Naive thymus-derived CD4-positive, alpha-beta T cell (primary cell): Measurements from ENCODE around the gene STX18. TPM values are rescaled to one million over a fixed set of nuclear protein-coding genes. Genes with fewer than 3 reads are reported as not detected.

Source experiments
- ATAC-seq: fragments of 150-1000 bp; cut with Tn5 transposase; 2 replicates; pipeline ENCODE4 v1.10.0; 2021; ENCODE audit warnings: mild to moderate bottlenecking, moderate library complexity
- CTCF ChIA-PET: fragments of 350-600 bp; sonication (Branson Sonifier 250); formaldehyde crosslinking; loops from one replicate; lab custom pipeline; 2021; ENCODE audit warnings: antibody characterized with exemption; lab: Charles Lee
- POLR2A ChIA-PET: fragments of 350-600 bp; sonication (Branson Sonifier 250); formaldehyde crosslinking; loops from one replicate; lab custom pipeline; 2021; ENCODE audit warnings: antibody characterized with exemption, inconsistent platforms; lab: Charles Lee
- DNase-seq, 9 donors: peaks; one replicate each; pipeline versions ENCODE4 v3.0.0 to v3.0.0-alpha.2; 2020 to 2022; ENCODE audit warnings: mixed read lengths in 1 of 9
- H3K27ac ChIP-seq: one replicate; pipeline ENCODE4 v1.7.0; 2013; ENCODE audit warnings: mild to moderate bottlenecking, low read depth, low read length, moderate library complexity
- H3K27me3 ChIP-seq, 2 donors: one replicate each; pipeline ENCODE4 v1.7.0; 2013; ENCODE audit warnings: low read length in 2 of 2, mild to moderate bottlenecking in 2 of 2, moderate library complexity in 2 of 2; ENCODE audit not compliant: control insufficient read depth in 2 of 2, insufficient read depth in 2 of 2
- H3K36me3 ChIP-seq, 3 experiments: 1 replicate in 2 of 3; 2 replicates in 1 of 3; pipeline ENCODE4 v1.7.0; 2013; ENCODE audit warnings: low read length in 3 of 3, mild to moderate bottlenecking in 3 of 3, moderate library complexity in 1 of 3; ENCODE audit not compliant: insufficient read depth in 3 of 3, control insufficient read depth in 2 of 3
- H3K4me1 ChIP-seq, 2 donors: one replicate each; pipeline ENCODE4 v1.7.0; 2013; ENCODE audit warnings: low read length in 2 of 2, mild to moderate bottlenecking in 2 of 2, moderate library complexity in 1 of 2; ENCODE audit not compliant: control insufficient read depth in 2 of 2, insufficient read depth in 2 of 2
- H3K4me3 ChIP-seq: 2 replicates; pipeline ENCODE4 v1.7.0; 2013; ENCODE audit warnings: mild to moderate bottlenecking, low read length
- H3K9me3 ChIP-seq, 3 experiments: 1 replicate in 2 of 3; 2 replicates in 1 of 3; pipeline ENCODE4 v1.7.0; 2013; ENCODE audit warnings: low read length in 3 of 3; ENCODE audit not compliant: control insufficient read depth in 2 of 3
- H3K27ac Mint-ChIP-seq, 9 donors: one replicate each; pipeline ENCODE4 v1.8.0; 2020 to 2022; ENCODE audit warnings: mixed read lengths in 9 of 9, mild to moderate bottlenecking in 8 of 9, moderate library complexity in 5 of 9, inconsistent platforms in 2 of 9
- H3K27me3 Mint-ChIP-seq, 5 donors: one replicate each; pipeline ENCODE4 v1.8.0; 2021 to 2022; ENCODE audit warnings: mixed read lengths in 5 of 5, mild to moderate bottlenecking in 1 of 5
- H3K36me3 Mint-ChIP-seq, 5 donors: one replicate each; pipeline ENCODE4 v1.8.0; 2020 to 2022; ENCODE audit warnings: mixed read lengths in 5 of 5, mild to moderate bottlenecking in 3 of 5, inconsistent platforms in 1 of 5
- H3K4me1 Mint-ChIP-seq, 7 donors: one replicate each; pipeline ENCODE4 v1.8.0; 2020 to 2022; ENCODE audit warnings: mixed read lengths in 7 of 7, mild to moderate bottlenecking in 3 of 7, inconsistent platforms in 1 of 7
- H3K4me3 Mint-ChIP-seq, 10 donors: one replicate each; pipeline ENCODE4 v1.8.0; 2020 to 2022; ENCODE audit warnings: mild to moderate bottlenecking in 10 of 10, mixed read lengths in 10 of 10, moderate library complexity in 6 of 10, inconsistent platforms in 2 of 10
- H3K9me3 Mint-ChIP-seq, 11 donors: one replicate each; pipeline ENCODE4 v1.8.0; 2020 to 2022; ENCODE audit warnings: mixed read lengths in 11 of 11, mild to moderate bottlenecking in 4 of 11, inconsistent platforms in 1 of 11, moderate library complexity in 1 of 11
- intact Hi-C, 2 donors: fragments of 100-400 bp; cut with micrococcal nuclease; formaldehyde crosslinking; loops; one replicate each; pipeline ENCODE4 v1.15.1; 2023
- polyA plus RNA-seq, 2 donors: library from polyadenylated mRNA; unstranded; fragments of 300-500 nt; fragmentation: Illumina TruSeq; gene quantifications; one replicate each; pipeline ENCODE4 v1.2.3, GENCODE V29; 2021
- total RNA-seq, 6 experiments: library from RNA in 5 of 6; stranded (reverse) in 5 of 6; gene quantifications; 1 replicate in 5 of 6; 2 replicates in 1 of 6; pipeline ENCODE4 v1.2.3 and lab custom pipeline; 2021 to 2026

STX18 gene
- total and polyA plus RNA-seq, 7 experiments from 2014 or later: 16.3 to 28.0 (median 22.7) TPM

GRCh38 chr4:4418676-4419390, 123.0 kb downstream of the STX18 start:
- ChIA-PET CTCF (interaction anchor here (0.9 kb wide), 1 partner anchor 12 kb away, joined by 3 read pairs; no protein-coding TSS in a partner anchor), POLR2A (no interaction called here)
- Histone ChIP-seq H3K27ac (no peak overlapping the region), H3K36me3 (peaks cover 0 to 54% (median 0%) of the 10 kb centered on the region in 3 experiments), H3K9me3 (no peaks in the 10 kb centered on the region), H3K4me3 (no peak overlapping the region), H3K4me1 (peaks cover 0 to 13% of the 10 kb centered on the region in 2 donors), H3K27me3 (no peaks in the 10 kb centered on the region)
- Mint-ChIP-seq H3K36me3 (peaks cover 5 to 48% (median 30%) of the 10 kb centered on the region in 5 donors), H3K27ac (peak overlapping the region in 8 of 9 donors; percentile 33 to 86 (median 72)), H3K27me3 (no peaks in the 10 kb centered on the region), H3K4me3 (peak overlapping the region; percentile 18 to 70 (median 54)), H3K4me1 (peaks cover 14 to 38% (median 27%) of the 10 kb centered on the region in 7 donors), H3K9me3 (peaks cover 0 to 8% (median 0%) of the 10 kb centered on the region in 11 donors)
- DNase-seq (no peak), ATAC-seq (peak; percentile 30)
- intact Hi-C loops: no loop called here

- H3K27me3 Mint-ChIP-seq: no peaks in the 10 kb centered on the region
- no peak for DNase-seq
- POLR2A ChIA-PET: no interaction called here
- Histone ChIP-seq H3K4me3 (no peak overlapping the region), H3K9me3 (no peaks in the 10 kb centered on the region), H3K27ac (no peak overlapping the region), H3K36me3 (peaks cover 0 to 45% (median 0%) of the 10 kb centered on the region in 3 experiments), H3K27me3 (no peaks in the 10 kb centered on the region), H3K4me1 (peaks cover 0 to 13% of the 10 kb centered on the region in 2 donors)
- peak; percentile 28 for ATAC-seq
- H3K36me3 Mint-ChIP-seq: peaks cover 5 to 44% (median 27%) of the 10 kb centered on the region in 5 donors
- H3K4me1 Mint-ChIP-seq: peaks cover 14 to 38% (median 27%) of the 10 kb centered on the region in 7 donors
- intact Hi-C loops: no loop called here
- peak overlapping the region in 8 of 9 donors; percentile 63 to 86 (median 75) for H3K27ac Mint-ChIP-seq
- H3K4me3 Mint-ChIP-seq: peak overlapping the region in 8 of 10 donors; percentile 31 to 70 (median 62)
- CTCF ChIA-PET: no interaction called here
- H3K9me3 Mint-ChIP-seq: peaks cover 0 to 8% (median 0%) of the 10 kb centered on the region in 11 donors
These were observed 124.0 kb downstream of the STX18 start for GRCh38 chr4:4417886-4418285.

- Histone ChIP-seq H3K9me3 (no peaks in the 10 kb centered on the region), H3K36me3 (peaks cover 0 to 40% (median 0%) of the 10 kb centered on the region in 3 experiments), H3K4me1 (peaks cover 0 to 13% of the 10 kb centered on the region in 2 donors), H3K27ac (no peak overlapping the region), H3K27me3 (no peaks in the 10 kb centered on the region), H3K4me3 (no peak overlapping the region)
- Mint-ChIP-seq H3K9me3 (peaks cover 0 to 8% (median 0%) of the 10 kb centered on the region in 11 donors), H3K36me3 (peaks cover 5 to 43% (median 27%) of the 10 kb centered on the region in 5 donors), H3K27ac (peak overlapping the region in 3 of 9 donors; percentile 6 to 29 (median 11)), H3K27me3 (no peaks in the 10 kb centered on the region), H3K4me3 (no peak overlapping the region), H3K4me1 (peaks cover 14 to 38% (median 27%) of the 10 kb centered on the region in 7 donors)
- intact Hi-C loops: no loop called here
- DNase-seq: no peak
- POLR2A ChIA-PET: no interaction called here
- CTCF ChIA-PET: no interaction called here
- ATAC-seq: no peak
These were observed 124.9 kb downstream of the STX18 start for GRCh38 chr4:4416981-4417380.

- Histone ChIP-seq H3K4me1 (peaks cover 0 to 13% of the 10 kb centered on the region in 2 donors), H3K9me3 (no peaks in the 10 kb centered on the region), H3K36me3 (peaks cover 0 to 32% (median 0%) of the 10 kb centered on the region in 3 experiments), H3K27me3 (no peaks in the 10 kb centered on the region), H3K4me3 (no peak overlapping the region), H3K27ac (no peak overlapping the region)
- CTCF ChIA-PET: no interaction called here
- Mint-ChIP-seq H3K27ac (peak overlapping the region in 3 of 9 donors; percentile 29 to 57 (median 52)), H3K4me3 (no peak overlapping the region), H3K9me3 (peaks cover 0 to 8% (median 0%) of the 10 kb centered on the region in 11 donors), H3K4me1 (peaks cover 14 to 38% (median 27%) of the 10 kb centered on the region in 7 donors), H3K36me3 (peaks cover 5 to 35% (median 21%) of the 10 kb centered on the region in 5 donors), H3K27me3 (no peaks in the 10 kb centered on the region)
- POLR2A ChIA-PET: no interaction called here
- intact Hi-C loops: no loop called here
- no peak for ATAC-seq
- DNase-seq: no peak
These were observed 125.7 kb downstream of the STX18 start for GRCh38 chr4:4415806-4416805.

GRCh38 chr4:4415107-4415805, 126.6 kb downstream of the STX18 start:
- Histone ChIP-seq H3K4me3 (no peak overlapping the region), H3K27ac (no peak overlapping the region), H3K27me3 (no peaks in the 10 kb centered on the region), H3K36me3 (peaks cover 0 to 24% (median 0%) of the 10 kb centered on the region in 3 experiments), H3K9me3 (no peaks in the 10 kb centered on the region), H3K4me1 (peaks cover 0 to 13% of the 10 kb centered on the region in 2 donors)
- Mint-ChIP-seq H3K4me3 (no peak overlapping the region), H3K27me3 (no peaks in the 10 kb centered on the region), H3K27ac (peak overlapping the region in 1 of 9 donors; percentile 52), H3K4me1 (peaks cover 14 to 34% (median 27%) of the 10 kb centered on the region in 7 donors), H3K9me3 (peaks cover 0 to 8% (median 0%) of the 10 kb centered on the region in 11 donors), H3K36me3 (peaks cover 5 to 29% (median 17%) of the 10 kb centered on the region in 5 donors)
- ChIA-PET CTCF (no interaction called here), POLR2A (no interaction called here)
- DNase-seq (no peak), ATAC-seq (no peak)
- intact Hi-C loops: no loop called here

- intact Hi-C loops: no loop called here
- POLR2A ChIA-PET: no interaction called here
- Histone ChIP-seq H3K4me1 (peaks cover 0 to 9% of the 10 kb centered on the region in 2 donors), H3K36me3 (peaks cover 0 to 12% (median 0%) of the 10 kb centered on the region in 3 experiments), H3K27ac (no peak overlapping the region), H3K27me3 (no peaks in the 10 kb centered on the region), H3K4me3 (no peak overlapping the region), H3K9me3 (no peaks in the 10 kb centered on the region)
- Mint-ChIP-seq H3K36me3 (peaks cover 4 to 21% (median 17%) of the 10 kb centered on the region in 5 donors), H3K27me3 (no peaks in the 10 kb centered on the region), H3K4me1 (peaks cover 8 to 23% (median 15%) of the 10 kb centered on the region in 7 donors), H3K9me3 (peaks cover 0 to 8% (median 0%) of the 10 kb centered on the region in 11 donors), H3K27ac (no peak overlapping the region), H3K4me3 (no peak overlapping the region)
- CTCF ChIA-PET: no interaction called here
- ATAC-seq (no peak), DNase-seq (no peak)
These were observed 128.0 kb downstream of the STX18 start for GRCh38 chr4:4413806-4414205.
